GM12878 (cell line): Measurements from ENCODE around the gene ZMIZ1. TPM values are rescaled to one million over a fixed set of nuclear protein-coding genes. Genes with fewer than 3 reads are reported as not detected.

ENCODE experiments used
- ATAC-seq: fragments of 200-7000 bp; cut with Tn5 transposase; 3 replicates; pipeline ENCODE4 v1.9.1; 2020; ENCODE audit warnings: mild to moderate bottlenecking, moderate library complexity
- BruUV-seq: library from RNA; stranded (reverse); fragments of 400-500 nt; replicated peaks from 2 replicates; lab custom pipeline; 2021; lab: Mats Ljungman, UMichigan
- CTCF ChIA-PET: fragments of 300-600 bp; sonication (Branson Sonifier 250); formaldehyde crosslinking; extraction: SDS; loops from one replicate; lab custom pipeline; 2021; ENCODE audit warnings: inconsistent platforms; lab: Yijun Ruan, JAX
- POLR2A ChIA-PET: fragments of 350-600 bp; formaldehyde crosslinking; extraction: SDS; loops from one replicate; lab custom pipeline; 2021; ENCODE audit warnings: inconsistent platforms; lab: Charles Lee
- RAD21 ChIA-PET: fragments of 300-600 bp; sonication (Branson Sonifier 250); formaldehyde crosslinking; loops from one replicate; lab custom pipeline; 2023; ENCODE audit warnings: antibody characterized with exemption; ENCODE audit not compliant: unreplicated experiment; lab: Charles Lee
- SMC1A ChIA-PET: fragments of 300-600 bp; sonication (Branson Sonifier 250); formaldehyde crosslinking; loops from one replicate; lab custom pipeline; 2023; ENCODE audit not compliant: unreplicated experiment, uncharacterized antibody; lab: Charles Lee
- DNase-seq: peaks from one replicate; pipeline ENCODE4 v3.0.0-alpha.2; 2011; ENCODE audit warnings: low read depth, low spot score
- FAIRE-seq: peaks from 3 replicates; lab custom pipeline; 2011; peaks lifted over from hg19 to GRCh38; lab: Jason Lieb, UNC
- H2AFZ ChIP-seq: 2 replicates; pipeline ENCODE4 v1.6.0; 2011; ENCODE audit warnings: low read depth, low read length, control low read depth; ENCODE audit not compliant: control insufficient read depth
- H3K27ac ChIP-seq: 2 replicates; pipeline ENCODE4 v1.5.1; 2011; ENCODE audit warnings: control low read depth; ENCODE audit not compliant: control insufficient read depth, insufficient read depth
- H3K27me3 ChIP-seq, 2 experiments: replicated peaks in 1 of 2; 2 replicates each; pipeline versions ENCODE4 v1.6.0 to v1.6.1; 2011; ENCODE audit warnings: low read length in 1 of 2; ENCODE audit not compliant: control insufficient read depth in 2 of 2, insufficient read depth in 2 of 2
- H3K36me3 ChIP-seq, 2 experiments: 2 replicates each; pipeline ENCODE4 v1.5.1; 2011; ENCODE audit warnings: low read length in 1 of 2; ENCODE audit not compliant: control insufficient read depth in 2 of 2, insufficient read depth in 2 of 2
- H3K4me1 ChIP-seq: 2 replicates; pipeline ENCODE4 v1.6.1; 2011; ENCODE audit warnings: mild to moderate bottlenecking, low read length, moderate library complexity, mixed read lengths; ENCODE audit not compliant: control insufficient read depth, insufficient read depth
- H3K4me2 ChIP-seq: 2 replicates; pipeline ENCODE4 v1.6.0; 2011; ENCODE audit warnings: control low read depth; ENCODE audit not compliant: control insufficient read depth, insufficient read depth
- H3K4me3 ChIP-seq: fragments of 200-600 bp; sonication (generic); 2 replicates; pipeline ENCODE4 v1.5.1; 2016
- H3K79me2 ChIP-seq: 2 replicates; pipeline ENCODE4 v1.6.0; 2011; ENCODE audit warnings: low read length; ENCODE audit not compliant: control insufficient read depth, insufficient read depth
- H3K9ac ChIP-seq: 2 replicates; pipeline ENCODE4 v1.8.0; 2011; ENCODE audit warnings: low read length, control low read depth, mixed read lengths; ENCODE audit not compliant: control insufficient read depth, insufficient read depth
- H3K9me3 ChIP-seq: replicated peaks from 3 replicates; pipeline ENCODE4 v1.5.1; 2011; ENCODE audit warnings: mild to moderate bottlenecking, low read length; ENCODE audit not compliant: control insufficient read depth, insufficient read depth
- H4K20me1 ChIP-seq: 2 replicates; pipeline ENCODE4 v1.6.0; 2011; ENCODE audit not compliant: control insufficient read depth, insufficient read depth
- E4F1 ChIP-seq: fragments of 450-650 bp; IDR thresholded peaks from 2 replicates; pipeline ENCODE4 v1.6.1; 2018; ENCODE audit warnings: borderline replicate concordance, mild to moderate bottlenecking; ENCODE audit not compliant: partially characterized antibody
- HDGF ChIP-seq: fragments of 450-650 bp; IDR thresholded peaks from 2 replicates; pipeline ENCODE4 v1.6.1; 2016; ENCODE audit warnings: antibody characterized with exemption
- MEF2A ChIP-seq: IDR thresholded peaks from 2 replicates; pipeline ENCODE4 v1.6.1; 2011; ENCODE audit warnings: low read depth, mild to moderate bottlenecking, low read length, moderate library complexity; ENCODE audit not compliant: insufficient read depth
- RUNX3 ChIP-seq: IDR thresholded peaks from 2 replicates; pipeline ENCODE4 v1.6.1; 2012; ENCODE audit warnings: low read length, inconsistent platforms
- SMAD1 ChIP-seq: fragments of 450-650 bp; IDR thresholded peaks from 2 replicates; pipeline ENCODE4 v1.6.1; 2018; ENCODE audit warnings: mild to moderate bottlenecking, low read depth; ENCODE audit not compliant: partially characterized antibody
- SMARCA5 ChIP-seq: fragments of 450-650 bp; IDR thresholded peaks from 2 replicates; pipeline ENCODE4 v1.6.1; 2017; ENCODE audit warnings: mild to moderate bottlenecking
- STAT3 ChIP-seq: IDR thresholded peaks from 2 replicates; pipeline ENCODE4 v1.6.1; 2011; ENCODE audit warnings: low read depth, low read length, improper control_type of control experiment
- whole genome bisulfite sequencing: methylation state at CpG from one replicate; pipeline ENCODE4 v1.1.6; 2016; ENCODE audit warnings: low lambda C conversion rate; ENCODE audit not compliant: insufficient replicate concordance, insufficient coverage; ENCODE audit errors: missing lambda C conversion rate; 5-methylcytosine and 5-hydroxymethylcytosine counted together
- in situ Hi-C: fragments of 300-500 bp; cut with MboI; formaldehyde crosslinking; loops from 9 replicates; pipeline ENCODE4 v1.14.3; 2018; ENCODE audit warnings: mixed read lengths
- intact Hi-C: fragments of 100-400 bp; cut with micrococcal nuclease; formaldehyde crosslinking; loops from one replicate; pipeline ENCODE4 v1.14.2; 2022; ENCODE audit not compliant: unreplicated experiment
- polyA plus RNA-seq, 11 experiments: library from polyadenylated mRNA; depleted of rRNA in 4 of 11; unstranded in 6 of 11; stranded (reverse) in 5 of 11; fragments of >200 nt; fragmentation: Nextera tagmentation in 4 of 11; fragmentation: Illumina TruSeq in 1 of 11; extraction: Ambion mirVana in 4 of 11; extraction: Trizol in 1 of 11; gene quantifications; 1 replicate in 1 of 11; 2 replicates in 10 of 11; pipeline versions ENCODE4 v1.2.1 to v1.2.3, GENCODE V29; 2011 to 2016; ENCODE audit warnings: inconsistent platforms in 2 of 11, missing spikeins in 2 of 11, low read depth in 1 of 11
- total RNA-seq, 4 experiments: library from RNA; depleted of rRNA in 3 of 4; stranded (reverse); fragments of >200 nt in 3 of 4; fragmentation: Illumina TruSeq in 1 of 4; extraction: Trizol in 1 of 4; gene quantifications; 2 replicates each; pipeline versions ENCODE4 v1.2.1 to v1.2.3, GENCODE V29; 2013 to 2021
- TF ChIP-seq, protein P1 (sequence below): IDR thresholded peaks from 2 replicates; pipeline ENCODE4 v1.6.1; 2011; ENCODE audit warnings: mild to moderate bottlenecking, low read depth, low read length, moderate library complexity; ENCODE audit not compliant: insufficient replicate concordance

Gene ZMIZ1
- total and polyA plus RNA-seq, 10 of the 15 experiments (the other 5 are each of a cell fraction or from before 2014, with no cell fraction given), result 3.1 to 82.3 (median 14.9) TPM

DNA sequence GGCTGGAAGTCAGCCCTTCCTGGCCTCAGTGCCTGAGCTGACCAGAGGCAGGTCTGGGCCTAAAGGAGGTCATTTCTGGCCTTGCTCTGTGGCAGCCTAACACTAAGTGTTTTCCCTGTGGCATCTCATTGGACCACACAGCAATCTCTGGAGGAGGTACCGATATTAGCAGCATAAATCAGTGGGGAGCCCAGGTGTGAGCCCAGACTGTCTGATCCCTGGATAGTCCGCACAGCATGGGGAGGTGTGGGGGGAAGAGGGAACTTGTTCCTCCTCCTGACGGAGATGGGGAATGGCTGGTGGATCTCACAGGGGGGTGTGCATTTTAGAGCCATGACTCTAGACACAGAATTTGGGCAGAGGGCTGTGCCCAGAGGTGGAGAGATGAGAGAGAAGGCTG lies 267.5 kb downstream of the ZMIZ1 start:
- intact Hi-C loops (no loop called here), in situ Hi-C loops (no loop called here)
- no peak overlapping the region for H3K9ac ChIP-seq
- SMC1A ChIA-PET, result interaction anchor here (0.8 to 1.3 kb wide), 2 partner anchors 10 to 12 kb away, joined by 3 read pairs; no protein-coding TSS in a partner anchor
- no peak overlapping the region for H3K27ac ChIP-seq
- WGBS, result 76% methylated on average over 3 of the region's 3 CpGs
- no TSS peak for BruUV-seq
- TF ChIP-seq, protein P1, sequence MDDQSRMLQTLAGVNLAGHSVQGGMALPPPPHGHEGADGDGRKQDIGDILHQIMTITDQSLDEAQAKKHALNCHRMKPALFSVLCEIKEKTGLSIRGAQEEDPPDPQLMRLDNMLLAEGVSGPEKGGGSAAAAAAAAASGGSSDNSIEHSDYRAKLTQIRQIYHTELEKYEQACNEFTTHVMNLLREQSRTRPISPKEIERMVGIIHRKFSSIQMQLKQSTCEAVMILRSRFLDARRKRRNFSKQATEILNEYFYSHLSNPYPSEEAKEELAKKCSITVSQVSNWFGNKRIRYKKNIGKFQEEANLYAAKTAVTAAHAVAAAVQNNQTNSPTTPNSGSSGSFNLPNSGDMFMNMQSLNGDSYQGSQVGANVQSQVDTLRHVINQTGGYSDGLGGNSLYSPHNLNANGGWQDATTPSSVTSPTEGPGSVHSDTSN, result no peak
- TF ChIP-seq MEF2A, result no peak
- TF ChIP-seq, all 136 proteins: peak for 0
- ATAC-seq (no peak), FAIRE-seq (no peak), DNase-seq (no peak)
- no peaks in the 10 kb centered on the region for H3K27me3 ChIP-seq
- no peaks in the 10 kb centered on the region for H3K79me2 ChIP-seq
- H3K4me3 ChIP-seq, result no peak overlapping the region
- CTCF ChIA-PET, result interaction anchor here (0.9 to 1.8 kb wide), 2 partner anchors 10 to 90 kb away, joined by 3 to 10 read pairs; no protein-coding TSS in a partner anchor
- RAD21 ChIA-PET, result no interaction called here
- no peaks in the 10 kb centered on the region for H3K36me3 ChIP-seq
- H4K20me1 ChIP-seq, result no peaks in the 10 kb centered on the region
- no peaks in the 10 kb centered on the region; the same call in 2 of the 3 replicates for H3K9me3 ChIP-seq
- no peak overlapping the region for H2AFZ ChIP-seq
- POLR2A ChIA-PET, result interaction anchor here (0.8 kb wide), 1 partner anchor 134 kb away, joined by 3 read pairs; no protein-coding TSS in a partner anchor
- peaks cover 9% of the 10 kb centered on the region for H3K4me1 ChIP-seq
- no peak overlapping the region for H3K4me2 ChIP-seq

GRCh38 chr10:79336739-79337138 lies 268.0 kb downstream of the ZMIZ1 start:
- no peak for DNase-seq
- no peak for TF ChIP-seq E4F1
- TF ChIP-seq SMAD1, result no peak
- TF ChIP-seq STAT3, result no peak
- TF ChIP-seq HDGF, result no peak
- no peak for TF ChIP-seq RUNX3
- TF ChIP-seq SMARCA5, result no peak
- TF ChIP-seq, all 136 proteins: peak for 0
- FAIRE-seq (no peak), ATAC-seq (no peak)
- intact Hi-C loops (no loop called here), in situ Hi-C loops (no loop called here)
- no peak overlapping the region for H3K27ac ChIP-seq
- H3K4me1 ChIP-seq, result peaks cover 4% of the 10 kb centered on the region
- no peak overlapping the region for H3K4me2 ChIP-seq
- BruUV-seq, result no TSS peak
- WGBS, result 62% methylated on average over 7 of the region's 7 CpGs
- ChIA-PET CTCF (interaction anchor here (0.9 to 1.8 kb wide), 2 partner anchors 9 to 90 kb away, joined by 3 to 10 read pairs; no protein-coding TSS in a partner anchor), POLR2A (interaction anchor here (0.8 to 0.9 kb wide), 2 partner anchors 8 to 134 kb away, joined by 3 to 4 read pairs; no protein-coding TSS in a partner anchor), RAD21 (interaction anchor here (0.9 to 1.1 kb wide), 2 partner anchors 53 to 88 kb away, joined by 3 to 4 read pairs; no protein-coding TSS in a partner anchor), SMC1A (interaction anchor here (0.8 to 1.3 kb wide), 3 partner anchors 8 to 11 kb away, joined by 3 to 4 read pairs (median 3); no protein-coding TSS in a partner anchor)
- H3K27me3 ChIP-seq, result no peaks in the 10 kb centered on the region
- H2AFZ ChIP-seq, result no peak overlapping the region
- no peaks in the 10 kb centered on the region for H3K79me2 ChIP-seq
- no peaks in the 10 kb centered on the region for H4K20me1 ChIP-seq
- H3K4me3 ChIP-seq, result no peak overlapping the region
- H3K36me3 ChIP-seq, result no peaks in the 10 kb centered on the region
- no peak overlapping the region for H3K9ac ChIP-seq
- H3K9me3 ChIP-seq, result no peaks in the 10 kb centered on the region; the same call in 2 of the 3 replicates
